GM23338 (cell line): Measurements from ENCODE around the gene F13A1. TPM values are rescaled to one million over a fixed set of nuclear protein-coding genes. Genes with fewer than 3 reads are reported as not detected.

Source experiments
- ATAC-seq: fragments of 200-7000 bp; cut with Tn5 transposase; 3 replicates; pipeline ENCODE4 v1.9.1; 2020
- DNase-seq: peaks from one replicate; pipeline ENCODE4 v3.0.0-alpha.2; 2015; ENCODE audit warnings: low spot score
- H2AFZ ChIP-seq: fragments of 200-600 bp; sonication (generic); 2 replicates; pipeline ENCODE4 v1.8.0; 2016; ENCODE audit warnings: antibody characterized with exemption, mild to moderate bottlenecking, moderate library complexity
- H3F3A ChIP-seq: fragments of 200-600 bp; sonication (generic); replicated peaks from 2 replicates; pipeline ENCODE4 v1.8.0; 2017; ENCODE audit warnings: antibody characterized with exemption, mixed run types, low read depth
- H3K27ac ChIP-seq: fragments of 200-600 bp; sonication (generic); 2 replicates; pipeline ENCODE4 v1.6.1; 2016; ENCODE audit warnings: low read depth
- H3K27me3 ChIP-seq: fragments of 200-600 bp; sonication (generic); 2 replicates; pipeline ENCODE4 v1.8.0; 2016; ENCODE audit warnings: mild to moderate bottlenecking, mixed run types, moderate library complexity; ENCODE audit not compliant: insufficient read depth
- H3K36me3 ChIP-seq: fragments of 200-600 bp; sonication (generic); 2 replicates; pipeline ENCODE4 v1.8.0; 2016; ENCODE audit warnings: mild to moderate bottlenecking; ENCODE audit not compliant: insufficient read depth
- H3K4me1 ChIP-seq: fragments of 200-600 bp; sonication (generic); 2 replicates; pipeline ENCODE4 v1.8.0; 2016; ENCODE audit warnings: mild to moderate bottlenecking, moderate library complexity; ENCODE audit not compliant: insufficient read depth
- H3K4me2 ChIP-seq: fragments of 200-600 bp; sonication (generic); 2 replicates; pipeline ENCODE4 v1.7.1; 2017; ENCODE audit warnings: mixed run types
- H3K4me3 ChIP-seq: fragments of 200-600 bp; sonication (generic); 2 replicates; pipeline ENCODE4 v1.6.1; 2016; ENCODE audit warnings: mixed run types
- H3K79me2 ChIP-seq: fragments of 200-600 bp; sonication (generic); replicated peaks from 2 replicates; pipeline ENCODE4 v1.8.0; 2017; ENCODE audit warnings: mild to moderate bottlenecking; ENCODE audit not compliant: insufficient read depth
- H3K9me2 ChIP-seq: fragments of 200-600 bp; sonication (generic); 2 replicates; pipeline ENCODE4 v1.8.0; 2017; ENCODE audit not compliant: insufficient read depth
- H4K20me1 ChIP-seq: fragments of 200-600 bp; sonication (generic); replicated peaks from 2 replicates; pipeline ENCODE4 v1.8.0; 2017; ENCODE audit warnings: mild to moderate bottlenecking; ENCODE audit not compliant: insufficient read depth
- H3K27ac Mint-ChIP-seq: 2 replicates; pipeline ENCODE4 v1.8.0; 2020; ENCODE audit warnings: inconsistent platforms, mild to moderate bottlenecking, moderate library complexity, mixed read lengths
- H3K27me3 Mint-ChIP-seq: 3 replicates; pipeline ENCODE4 v1.8.0; 2022; ENCODE audit warnings: low read depth, mild to moderate bottlenecking, moderate library complexity, mixed read lengths, inconsistent platforms; ENCODE audit not compliant: insufficient read depth, poor library complexity
- H3K36me3 Mint-ChIP-seq: 3 replicates; pipeline ENCODE4 v1.8.0; 2021; ENCODE audit warnings: low read depth, mild to moderate bottlenecking, inconsistent platforms, moderate library complexity, mixed read lengths
- H3K4me1 Mint-ChIP-seq: 3 replicates; pipeline ENCODE4 v1.8.0; 2020; ENCODE audit warnings: mild to moderate bottlenecking, inconsistent platforms, mixed read lengths
- H3K4me3 Mint-ChIP-seq: 3 replicates; pipeline ENCODE4 v1.8.0; 2021; ENCODE audit warnings: moderate library complexity, mild to moderate bottlenecking, inconsistent platforms, mixed read lengths
- H3K9me3 Mint-ChIP-seq: 3 replicates; pipeline ENCODE4 v1.8.0; 2020; ENCODE audit warnings: moderate library complexity, mild to moderate bottlenecking, inconsistent platforms, mixed read lengths
- CREB1 ChIP-seq: fragments of 250-450 bp; sonication (Bioruptor Pico); IDR thresholded peaks from 2 replicates; pipeline ENCODE4 v1.5.0; 2020; ENCODE audit warnings: low read depth, mild to moderate bottlenecking, moderate library complexity
- EZH2 ChIP-seq: fragments of 200-600 bp; sonication (generic); IDR thresholded peaks from one replicate; pipeline ENCODE4 v1.8.0; 2017; ENCODE audit warnings: antibody characterized with exemption, mild to moderate bottlenecking, low read depth; ENCODE audit not compliant: unreplicated experiment
- JUNB ChIP-seq: IDR thresholded peaks from one replicate; pipeline ENCODE4 v1.6.1; 2016; ENCODE audit warnings: antibody characterized with exemption; ENCODE audit not compliant: unreplicated experiment
- NANOG ChIP-seq: IDR thresholded peaks from 2 replicates; pipeline ENCODE4 v1.6.1; 2016; ENCODE audit warnings: antibody characterized with exemption, borderline replicate concordance
- POLR2AphosphoS5 ChIP-seq: IDR thresholded peaks from 2 replicates; pipeline ENCODE4 v1.6.1; 2016; ENCODE audit warnings: antibody characterized with exemption, low read depth
- polyA plus RNA-seq: library from polyadenylated mRNA; unstranded; fragments of >200 nt; fragmentation: Nextera tagmentation; extraction: Ambion mirVana; gene quantifications from 2 replicates; pipeline ENCODE4 v1.2.1, GENCODE V29; 2016
- total RNA-seq: library from RNA; depleted of rRNA; stranded (reverse); fragments of >200 nt; shearing (Covaris generic); gene quantifications from 2 replicates; pipeline ENCODE4 v1.2.3, GENCODE V29; 2014
- TF ChIP-seq, protein P1 (sequence below): fragments of 250-450 bp; sonication (Bioruptor Pico); IDR thresholded peaks from 2 replicates; pipeline ENCODE4 v1.5.0; 2020; ENCODE audit warnings: mild to moderate bottlenecking, moderate library complexity
- TF ChIP-seq, protein P2 (sequence below), 2 experiments: fragments of 200-600 bp in 1 of 2; sonication (generic) in 1 of 2; conservative IDR thresholded peaks; 2 replicates each; pipeline versions ENCODE4 v1.5.1 to v1.6.1; 2016 to 2017; ENCODE audit warnings: antibody characterized with exemption in 2 of 2, low read depth in 2 of 2, mild to moderate bottlenecking in 2 of 2, moderate library complexity in 1 of 2

The F13A1 gene
- total and polyA plus RNA-seq, 2 experiments from 2014 or later, result 0.31 to 0.32 TPM

DNA sequence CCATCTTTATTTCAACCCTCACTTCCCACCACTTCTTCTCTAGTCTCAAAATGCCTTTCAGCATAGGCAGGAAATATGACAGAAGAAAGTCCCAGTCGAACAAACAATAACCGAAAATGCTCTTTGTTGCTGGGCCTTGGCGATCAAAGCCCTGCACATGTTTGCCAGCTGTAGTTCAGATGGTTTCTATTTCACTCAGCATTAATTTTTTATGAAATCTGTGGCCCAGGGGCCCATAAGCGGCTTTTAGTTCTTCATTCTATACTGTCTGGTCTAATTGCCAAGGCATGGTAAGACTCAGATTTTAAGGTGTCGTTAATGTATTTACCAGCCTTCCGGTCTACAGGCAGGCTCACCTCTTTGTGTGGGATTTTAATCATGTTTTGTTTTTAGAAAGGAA, 10.9 kb upstream of the F13A1 start (continued):
- TF ChIP-seq, protein P1, sequence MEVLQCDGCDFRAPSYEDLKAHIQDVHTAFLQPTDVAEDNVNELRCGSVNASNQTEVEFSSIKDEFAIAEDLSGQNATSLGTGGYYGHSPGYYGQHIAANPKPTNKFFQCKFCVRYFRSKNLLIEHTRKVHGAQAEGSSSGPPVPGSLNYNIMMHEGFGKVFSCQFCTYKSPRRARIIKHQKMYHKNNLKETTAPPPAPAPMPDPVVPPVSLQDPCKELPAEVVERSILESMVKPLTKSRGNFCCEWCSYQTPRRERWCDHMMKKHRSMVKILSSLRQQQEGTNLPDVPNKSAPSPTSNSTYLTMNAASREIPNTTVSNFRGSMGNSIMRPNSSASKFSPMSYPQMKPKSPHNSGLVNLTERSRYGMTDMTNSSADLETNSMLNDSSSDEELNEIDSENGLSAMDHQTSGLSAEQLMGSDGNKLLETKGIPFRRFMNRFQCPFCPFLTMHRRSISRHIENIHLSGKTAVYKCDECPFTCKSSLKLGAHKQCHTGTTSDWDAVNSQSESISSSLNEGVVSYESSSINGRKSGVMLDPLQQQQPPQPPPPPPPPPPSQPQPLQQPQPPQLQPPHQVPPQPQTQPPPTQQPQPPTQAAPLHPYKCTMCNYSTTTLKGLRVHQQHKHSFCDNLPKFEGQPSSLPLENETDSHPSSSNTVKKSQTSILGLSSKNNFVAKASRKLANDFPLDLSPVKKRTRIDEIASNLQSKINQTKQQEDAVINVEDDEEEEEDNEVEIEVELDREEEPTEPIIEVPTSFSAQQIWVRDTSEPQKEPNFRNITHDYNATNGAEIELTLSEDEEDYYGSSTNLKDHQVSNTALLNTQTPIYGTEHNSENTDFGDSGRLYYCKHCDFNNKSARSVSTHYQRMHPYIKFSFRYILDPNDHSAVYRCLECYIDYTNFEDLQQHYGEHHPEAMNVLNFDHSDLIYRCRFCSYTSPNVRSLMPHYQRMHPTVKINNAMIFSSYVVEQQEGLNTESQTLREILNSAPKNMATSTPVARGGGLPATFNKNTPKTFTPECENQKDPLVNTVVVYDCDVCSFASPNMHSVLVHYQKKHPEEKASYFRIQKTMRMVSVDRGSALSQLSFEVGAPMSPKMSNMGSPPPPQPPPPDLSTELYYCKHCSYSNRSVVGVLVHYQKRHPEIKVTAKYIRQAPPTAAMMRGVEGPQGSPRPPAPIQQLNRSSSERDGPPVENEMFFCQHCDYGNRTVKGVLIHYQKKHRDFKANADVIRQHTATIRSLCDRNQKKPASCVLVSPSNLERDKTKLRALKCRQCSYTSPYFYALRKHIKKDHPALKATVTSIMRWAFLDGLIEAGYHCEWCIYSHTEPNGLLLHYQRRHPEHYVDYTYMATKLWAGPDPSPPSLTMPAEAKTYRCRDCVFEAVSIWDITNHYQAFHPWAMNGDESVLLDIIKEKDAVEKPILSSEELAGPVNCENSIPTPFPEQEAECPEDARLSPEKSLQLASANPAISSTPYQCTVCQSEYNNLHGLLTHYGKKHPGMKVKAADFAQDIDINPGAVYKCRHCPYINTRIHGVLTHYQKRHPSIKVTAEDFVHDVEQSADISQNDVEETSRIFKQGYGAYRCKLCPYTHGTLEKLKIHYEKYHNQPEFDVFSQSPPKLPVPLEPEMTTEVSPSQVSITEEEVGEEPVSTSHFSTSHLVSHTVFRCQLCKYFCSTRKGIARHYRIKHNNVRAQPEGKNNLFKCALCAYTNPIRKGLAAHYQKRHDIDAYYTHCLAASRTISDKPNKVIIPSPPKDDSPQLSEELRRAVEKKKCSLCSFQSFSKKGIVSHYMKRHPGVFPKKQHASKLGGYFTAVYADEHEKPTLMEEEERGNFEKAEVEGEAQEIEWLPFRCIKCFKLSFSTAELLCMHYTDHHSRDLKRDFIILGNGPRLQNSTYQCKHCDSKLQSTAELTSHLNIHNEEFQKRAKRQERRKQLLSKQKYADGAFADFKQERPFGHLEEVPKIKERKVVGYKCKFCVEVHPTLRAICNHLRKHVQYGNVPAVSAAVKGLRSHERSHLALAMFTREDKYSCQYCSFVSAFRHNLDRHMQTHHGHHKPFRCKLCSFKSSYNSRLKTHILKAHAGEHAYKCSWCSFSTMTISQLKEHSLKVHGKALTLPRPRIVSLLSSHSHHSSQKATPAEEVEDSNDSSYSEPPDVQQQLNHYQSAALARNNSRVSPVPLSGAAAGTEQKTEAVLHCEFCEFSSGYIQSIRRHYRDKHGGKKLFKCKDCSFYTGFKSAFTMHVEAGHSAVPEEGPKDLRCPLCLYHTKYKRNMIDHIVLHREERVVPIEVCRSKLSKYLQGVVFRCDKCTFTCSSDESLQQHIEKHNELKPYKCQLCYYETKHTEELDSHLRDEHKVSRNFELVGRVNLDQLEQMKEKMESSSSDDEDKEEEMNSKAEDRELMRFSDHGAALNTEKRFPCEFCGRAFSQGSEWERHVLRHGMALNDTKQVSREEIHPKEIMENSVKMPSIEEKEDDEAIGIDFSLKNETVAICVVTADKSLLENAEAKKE, result no peak
- TF ChIP-seq NANOG, result no peak

DNA sequence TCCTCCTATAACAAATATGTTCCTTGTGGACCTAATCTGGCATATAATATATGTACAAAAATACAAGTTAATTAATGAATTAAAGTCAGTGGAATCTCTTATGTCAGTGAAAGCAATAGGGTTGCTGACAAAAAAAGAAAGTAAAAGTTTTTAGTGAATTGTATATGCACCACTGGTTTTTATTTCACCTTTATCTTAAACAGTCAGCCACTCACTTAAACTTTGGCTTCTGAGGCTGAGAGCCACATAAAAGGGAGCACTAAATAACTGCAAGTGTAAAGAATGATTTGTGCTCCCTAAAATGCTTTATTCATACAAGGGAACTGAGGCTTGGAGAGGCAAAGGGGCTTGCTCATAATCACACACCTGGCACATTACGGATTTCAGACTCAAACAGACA, 9.9 kb upstream of the F13A1 start:
- H3K27me3 Mint-ChIP-seq, result no peaks in the 10 kb centered on the region
- TF ChIP-seq EZH2, result no peak
- TF ChIP-seq POLR2AphosphoS5, result no peak
- TF ChIP-seq, protein P2, sequence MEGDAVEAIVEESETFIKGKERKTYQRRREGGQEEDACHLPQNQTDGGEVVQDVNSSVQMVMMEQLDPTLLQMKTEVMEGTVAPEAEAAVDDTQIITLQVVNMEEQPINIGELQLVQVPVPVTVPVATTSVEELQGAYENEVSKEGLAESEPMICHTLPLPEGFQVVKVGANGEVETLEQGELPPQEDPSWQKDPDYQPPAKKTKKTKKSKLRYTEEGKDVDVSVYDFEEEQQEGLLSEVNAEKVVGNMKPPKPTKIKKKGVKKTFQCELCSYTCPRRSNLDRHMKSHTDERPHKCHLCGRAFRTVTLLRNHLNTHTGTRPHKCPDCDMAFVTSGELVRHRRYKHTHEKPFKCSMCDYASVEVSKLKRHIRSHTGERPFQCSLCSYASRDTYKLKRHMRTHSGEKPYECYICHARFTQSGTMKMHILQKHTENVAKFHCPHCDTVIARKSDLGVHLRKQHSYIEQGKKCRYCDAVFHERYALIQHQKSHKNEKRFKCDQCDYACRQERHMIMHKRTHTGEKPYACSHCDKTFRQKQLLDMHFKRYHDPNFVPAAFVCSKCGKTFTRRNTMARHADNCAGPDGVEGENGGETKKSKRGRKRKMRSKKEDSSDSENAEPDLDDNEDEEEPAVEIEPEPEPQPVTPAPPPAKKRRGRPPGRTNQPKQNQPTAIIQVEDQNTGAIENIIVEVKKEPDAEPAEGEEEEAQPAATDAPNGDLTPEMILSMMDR (conservative IDR thresholded peaks at IDR 0.05; ENCODE audit: low read depth in 2 of 2), result no peak
- TF ChIP-seq, protein P1, result no peak
- no peak for TF ChIP-seq CREB1
- no peak for TF ChIP-seq JUNB
- no peaks in the 10 kb centered on the region for H3K36me3 Mint-ChIP-seq
- no peaks in the 10 kb centered on the region for H4K20me1 ChIP-seq
- no peaks in the 10 kb centered on the region for H3K79me2 ChIP-seq
- H3K4me3 ChIP-seq, result no peak overlapping the region
- H3K27me3 ChIP-seq, result no peaks in the 10 kb centered on the region
- H3K27ac Mint-ChIP-seq, result no peak overlapping the region
- H3K4me3 Mint-ChIP-seq, result no peak overlapping the region
- ATAC-seq (no peak), DNase-seq (no peak)
- no peak overlapping the region for H3K27ac ChIP-seq
- H2AFZ ChIP-seq, result no peak overlapping the region
- peaks cover 7% of the 10 kb centered on the region; the same call in 1 of the 2 replicates for H3K9me2 ChIP-seq
- no peaks in the 10 kb centered on the region for H3K4me1 Mint-ChIP-seq
- H3F3A ChIP-seq, result no peaks in the 10 kb centered on the region
- no peaks in the 10 kb centered on the region for H3K9me3 Mint-ChIP-seq
- H3K4me1 ChIP-seq, result no peaks in the 10 kb centered on the region
- H3K36me3 ChIP-seq, result no peaks in the 10 kb centered on the region
- no peak overlapping the region for H3K4me2 ChIP-seq
